Adipocyte (in vitro differentiated cells): ENCODE measurements around the gene SNAP29.

Source experiments
- DNase-seq: peaks from one replicate; pipeline ENCODE4 v3.0.0-alpha.2; 2015; ENCODE audit warnings: low read depth
- H3K27me3 ChIP-seq: replicated peaks from 2 replicates; pipeline ENCODE4 v1.7.0; 2013; ENCODE audit warnings: mild to moderate bottlenecking, low read length, moderate library complexity; ENCODE audit not compliant: control insufficient read depth, insufficient read depth
- H3K36me3 ChIP-seq: 2 replicates; pipeline ENCODE4 v1.7.0; 2013; ENCODE audit warnings: low read length, mild to moderate bottlenecking, moderate library complexity; ENCODE audit not compliant: control insufficient read depth, insufficient read depth, severe bottlenecking
- H3K4me1 ChIP-seq: 2 replicates; pipeline ENCODE4 v1.7.0; 2013; ENCODE audit warnings: mild to moderate bottlenecking, low read length, moderate library complexity; ENCODE audit not compliant: control insufficient read depth, insufficient read depth
- H3K4me3 ChIP-seq: 2 replicates; pipeline ENCODE4 v1.7.0; 2013; ENCODE audit warnings: mild to moderate bottlenecking, low read length, moderate library complexity
- H3K9ac ChIP-seq: 2 replicates; pipeline ENCODE4 v1.7.0; 2013; ENCODE audit warnings: mild to moderate bottlenecking, low read length, moderate library complexity
- H3K9me3 ChIP-seq: 2 replicates; pipeline ENCODE4 v1.7.0; 2013; ENCODE audit warnings: mild to moderate bottlenecking, low read length, moderate library complexity; ENCODE audit not compliant: control insufficient read depth

SNAP29 gene

DNA sequence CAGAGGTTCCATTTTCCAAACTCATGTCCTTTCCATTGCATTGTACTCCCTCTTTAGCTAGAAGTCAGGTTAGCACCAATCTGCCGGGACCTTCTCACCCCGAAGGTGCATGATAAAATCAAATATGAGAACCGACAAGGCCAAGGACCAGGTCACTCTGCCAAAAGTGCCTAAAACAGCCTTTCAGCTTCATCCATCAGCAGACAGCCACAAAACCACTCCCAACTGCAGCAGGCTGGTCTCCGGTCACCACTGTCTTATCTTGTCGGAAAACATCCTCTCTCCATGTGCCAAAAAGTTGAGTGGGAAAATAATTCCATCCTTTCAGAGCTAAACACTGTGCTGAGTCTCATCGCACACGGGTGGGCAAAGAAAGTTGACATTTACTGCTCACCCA, 1.6 kb upstream of the SNAP29 start:
- H3K4me1 ChIP-seq: peaks cover 33% of the 10 kb centered on the region
- no peaks in the 10 kb centered on the region for H3K27me3 ChIP-seq
- H3K9me3 ChIP-seq: no peaks in the 10 kb centered on the region
- DNase-seq: no peak
- H3K9ac ChIP-seq: peak overlapping the region; percentile 93
- H3K4me3 ChIP-seq: peak overlapping the region; percentile 96
- no peaks in the 10 kb centered on the region for H3K36me3 ChIP-seq

DNA sequence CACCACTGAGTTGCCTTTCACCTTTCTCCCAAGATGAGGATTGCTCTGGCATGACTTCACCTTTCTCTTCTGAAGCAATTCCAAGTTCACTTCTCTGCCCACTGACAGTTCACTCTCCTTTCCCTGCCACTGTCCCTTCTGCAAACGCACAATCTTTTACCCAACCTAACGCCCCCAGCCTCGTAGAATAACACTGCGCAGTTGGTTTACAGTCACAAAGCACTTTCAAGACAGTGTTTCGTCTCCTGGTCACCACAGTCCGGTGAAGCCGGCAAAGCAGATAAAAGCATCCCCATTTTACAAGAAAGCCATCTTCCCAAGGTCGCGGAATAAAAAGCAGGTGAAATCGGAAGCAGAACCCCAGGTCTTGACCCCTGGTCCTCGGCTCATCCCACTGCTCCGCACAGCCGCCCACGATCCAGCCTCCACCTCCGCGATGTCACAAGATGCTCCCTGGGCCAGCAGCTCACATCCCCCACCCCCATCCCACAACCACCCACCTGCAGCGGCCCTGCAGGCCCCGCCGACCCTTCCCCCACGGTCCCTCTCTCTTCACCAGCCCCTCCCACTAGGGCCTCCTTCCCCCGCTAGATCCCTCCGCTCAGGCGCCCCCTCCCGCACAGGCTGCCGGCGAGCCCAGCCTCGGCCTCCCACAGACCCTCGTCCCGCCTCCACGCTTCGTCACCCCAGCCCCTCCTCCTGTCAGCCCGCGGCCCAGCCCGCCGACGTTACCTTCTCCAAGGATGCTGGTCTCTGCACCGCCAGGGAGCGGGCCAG, 781 bp upstream of the SNAP29 start:
- Histone ChIP-seq H3K4me3 (peak overlapping the region; percentile 96), H3K36me3 (no peaks in the 10 kb centered on the region), H3K27me3 (no peaks in the 10 kb centered on the region), H3K4me1 (peaks cover 33% of the 10 kb centered on the region), H3K9me3 (no peaks in the 10 kb centered on the region), H3K9ac (peak overlapping the region; percentile 93)
- DNase-seq: peak; percentile 90

DNA sequence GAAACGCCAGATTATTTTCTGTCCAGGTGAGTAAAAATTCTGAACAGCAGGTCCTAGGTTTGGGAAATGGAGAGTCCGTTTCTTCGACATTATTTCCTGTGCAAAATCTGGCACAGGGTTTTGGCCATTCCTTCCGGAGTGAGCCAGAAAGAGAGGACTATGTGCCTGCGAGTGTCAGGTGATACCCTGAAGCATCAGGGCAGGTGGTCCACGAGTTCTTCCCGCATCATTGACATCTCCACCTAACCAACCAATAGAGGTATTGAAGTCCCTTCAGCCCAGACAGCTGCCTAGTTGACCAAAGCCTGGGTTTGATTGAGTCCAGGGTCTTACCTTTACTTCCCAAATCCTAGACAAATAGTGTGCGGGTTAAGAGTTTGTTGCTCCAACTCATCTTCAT, 808 bp downstream of the SNAP29 start:
- no peak for DNase-seq
- Histone ChIP-seq H3K9me3 (no peaks in the 10 kb centered on the region), H3K9ac (peak overlapping the region; percentile 93), H3K36me3 (no peaks in the 10 kb centered on the region), H3K4me1 (peaks cover 35% of the 10 kb centered on the region), H3K27me3 (no peaks in the 10 kb centered on the region), H3K4me3 (peak overlapping the region; percentile 96)

DNA sequence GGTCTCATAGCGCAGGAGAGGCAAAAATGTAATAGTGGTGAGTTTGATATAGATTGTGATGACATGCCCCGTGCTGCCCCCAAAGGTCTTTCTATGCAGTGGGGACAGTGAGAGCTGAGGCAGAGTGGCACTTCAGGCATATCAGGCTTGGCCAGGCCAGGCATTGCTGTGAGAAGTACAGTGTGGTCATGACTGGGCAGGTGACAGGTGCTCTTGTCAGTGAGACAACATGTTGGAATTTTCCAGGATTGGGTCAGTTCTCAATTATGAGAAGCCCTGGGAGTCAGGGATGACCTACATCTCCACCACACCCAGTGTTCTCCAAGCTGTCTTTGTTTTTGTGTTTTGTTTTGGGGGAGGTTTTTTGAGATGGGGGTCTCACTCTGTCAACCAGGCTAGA, 3.7 kb downstream of the SNAP29 start:
- H3K4me3 ChIP-seq: no peak overlapping the region
- H3K4me1 ChIP-seq: peaks cover 23% of the 10 kb centered on the region
- H3K27me3 ChIP-seq: no peaks in the 10 kb centered on the region
- no peak for DNase-seq
- H3K36me3 ChIP-seq: no peaks in the 10 kb centered on the region
- no peak overlapping the region for H3K9ac ChIP-seq
- no peaks in the 10 kb centered on the region for H3K9me3 ChIP-seq

DNA sequence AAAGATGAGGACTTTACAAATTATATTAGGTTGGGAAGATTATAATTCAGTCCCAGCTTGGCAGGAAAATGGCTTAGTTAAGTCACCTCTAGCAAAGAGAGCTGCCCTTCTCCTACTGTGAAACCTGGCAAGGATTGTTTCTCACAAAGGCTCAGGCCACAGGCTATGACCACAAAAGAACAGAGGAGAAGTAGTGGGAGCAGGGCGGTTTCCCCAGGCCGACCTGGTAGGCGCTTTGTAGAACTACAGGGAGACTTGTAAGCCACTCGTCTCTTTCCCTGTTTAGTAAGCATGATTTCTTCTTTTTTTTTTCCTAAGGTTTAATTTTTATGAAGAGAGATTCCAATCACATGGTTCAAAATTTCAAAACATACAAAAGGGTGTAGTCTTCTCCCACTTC, 4.6 kb downstream of the SNAP29 start:
- Histone ChIP-seq H3K4me1 (peaks cover 24% of the 10 kb centered on the region), H3K4me3 (no peak overlapping the region), H3K27me3 (no peaks in the 10 kb centered on the region), H3K9ac (no peak overlapping the region), H3K36me3 (no peaks in the 10 kb centered on the region), H3K9me3 (no peaks in the 10 kb centered on the region)
- no peak for DNase-seq

DNA sequence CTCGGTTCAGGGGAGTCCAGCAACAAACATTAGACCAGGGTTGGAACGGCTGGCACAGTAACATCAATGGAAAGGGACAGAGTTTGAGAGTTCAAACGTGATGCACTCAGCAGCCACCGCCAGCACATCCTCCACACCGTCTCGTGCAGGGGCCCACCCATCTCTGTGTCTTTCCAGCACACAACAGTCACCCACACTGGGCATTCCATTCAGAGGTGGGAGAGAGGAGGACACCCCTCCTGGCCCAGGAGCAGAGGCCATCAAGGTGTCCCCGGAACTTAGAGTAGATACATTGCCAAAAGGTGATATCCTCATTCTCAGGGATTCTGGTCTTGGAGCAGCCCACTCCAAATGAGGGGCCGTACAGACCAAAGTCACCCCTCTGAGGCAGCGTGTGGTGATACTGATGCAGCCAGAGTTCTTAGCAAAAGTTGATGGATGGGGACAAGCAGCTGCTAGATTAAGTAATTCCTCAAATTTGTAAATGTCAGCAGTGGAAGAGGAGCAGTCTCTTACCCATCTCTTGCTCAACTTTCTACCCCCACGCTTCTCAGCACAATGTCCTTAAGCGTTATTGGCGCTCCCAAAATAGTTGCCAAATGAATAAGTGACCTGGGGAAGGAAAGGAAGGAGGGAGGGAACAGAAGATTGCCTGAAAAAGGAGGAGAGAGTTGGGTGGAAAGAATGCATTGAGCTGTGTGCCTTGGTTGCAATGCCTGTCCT, 5.5 kb downstream of the SNAP29 start:
- Histone ChIP-seq H3K36me3 (no peaks in the 10 kb centered on the region), H3K27me3 (no peaks in the 10 kb centered on the region), H3K4me1 (peaks cover 23% of the 10 kb centered on the region), H3K9me3 (no peaks in the 10 kb centered on the region), H3K9ac (no peak overlapping the region), H3K4me3 (no peak overlapping the region)
- DNase-seq: no peak

DNA sequence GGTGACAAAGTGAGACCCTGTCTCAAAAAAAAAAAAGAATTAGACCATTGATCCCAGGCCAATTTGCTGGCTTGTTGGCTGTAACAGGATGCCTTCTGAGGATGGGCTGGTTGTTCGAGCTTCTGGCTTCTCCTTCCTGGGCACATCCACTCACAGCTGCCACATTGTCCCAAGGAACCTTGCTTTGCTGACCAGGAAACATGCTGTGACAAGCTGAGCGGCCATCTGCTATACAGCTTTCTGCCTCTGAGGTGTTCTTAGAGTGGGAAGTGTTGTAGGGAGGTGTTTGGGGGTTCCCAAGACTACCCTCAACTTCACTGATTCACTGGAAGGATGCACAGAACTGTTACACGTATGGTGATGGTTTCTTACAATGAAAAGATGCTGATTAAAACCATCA, 6.5 kb downstream of the SNAP29 start:
- Histone ChIP-seq H3K4me1 (peaks cover 17% of the 10 kb centered on the region), H3K9ac (no peak overlapping the region), H3K9me3 (no peaks in the 10 kb centered on the region), H3K27me3 (no peaks in the 10 kb centered on the region), H3K36me3 (peaks cover 2% of the 10 kb centered on the region), H3K4me3 (no peak overlapping the region)
- DNase-seq: no peak

DNA sequence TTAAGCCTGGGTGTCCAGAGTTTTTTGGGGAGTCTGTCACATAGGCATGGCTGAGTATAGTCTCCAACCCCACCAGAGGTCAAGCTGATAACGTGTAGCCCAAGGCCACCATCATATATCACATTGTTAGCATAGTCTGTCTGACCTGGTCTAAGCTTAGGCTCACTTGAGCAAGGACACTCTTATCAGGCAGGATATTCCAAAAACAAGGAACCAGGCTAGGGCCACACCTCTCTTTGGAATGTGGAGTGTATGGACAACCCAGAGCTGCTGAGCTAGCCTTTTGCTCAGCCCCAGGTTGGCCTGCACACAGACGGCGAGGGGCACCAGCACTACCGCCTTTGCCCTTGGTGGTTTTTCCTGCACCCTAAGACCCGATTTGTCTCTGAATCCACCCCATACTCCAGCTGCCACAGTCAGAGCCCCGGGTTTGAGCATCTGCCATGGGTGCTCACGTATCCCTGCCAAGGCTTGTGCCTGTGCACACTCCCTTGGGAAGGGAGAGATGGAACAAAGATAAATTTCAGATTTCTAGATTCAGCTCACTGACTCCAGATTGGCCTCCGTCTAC, 7.2 kb downstream of the SNAP29 start:
- no peaks in the 10 kb centered on the region for H3K9me3 ChIP-seq
- no peak overlapping the region for H3K9ac ChIP-seq
- peaks cover 9% of the 10 kb centered on the region for H3K36me3 ChIP-seq
- no peak for DNase-seq
- H3K4me1 ChIP-seq: peaks cover 17% of the 10 kb centered on the region
- no peak overlapping the region for H3K4me3 ChIP-seq
- no peaks in the 10 kb centered on the region for H3K27me3 ChIP-seq

DNA sequence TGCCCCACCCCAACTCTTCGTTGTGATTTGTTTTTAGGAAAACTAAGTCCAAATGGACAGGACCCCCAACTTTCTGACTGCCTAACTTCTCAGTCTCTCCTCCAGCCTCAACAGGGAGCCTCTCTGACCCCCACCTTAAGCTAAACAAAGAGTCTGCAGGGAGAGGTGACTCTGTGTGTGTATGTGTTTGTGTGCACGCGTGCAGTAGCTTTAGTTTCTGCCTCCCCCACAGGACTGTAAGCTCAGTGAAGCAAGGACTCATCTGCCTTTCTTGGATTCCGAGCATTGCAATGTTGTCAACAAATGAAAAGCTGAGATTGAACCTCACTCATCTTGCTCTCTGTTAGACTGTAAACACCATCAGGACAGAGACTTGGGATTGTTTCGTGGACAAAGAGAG, 7.9 kb downstream of the SNAP29 start:
- DNase-seq: no peak
- Histone ChIP-seq H3K9me3 (no peaks in the 10 kb centered on the region), H3K27me3 (no peaks in the 10 kb centered on the region), H3K4me1 (peaks cover 17% of the 10 kb centered on the region), H3K4me3 (no peak overlapping the region), H3K36me3 (peaks cover 12% of the 10 kb centered on the region), H3K9ac (peak overlapping the region; percentile 13)

DNA sequence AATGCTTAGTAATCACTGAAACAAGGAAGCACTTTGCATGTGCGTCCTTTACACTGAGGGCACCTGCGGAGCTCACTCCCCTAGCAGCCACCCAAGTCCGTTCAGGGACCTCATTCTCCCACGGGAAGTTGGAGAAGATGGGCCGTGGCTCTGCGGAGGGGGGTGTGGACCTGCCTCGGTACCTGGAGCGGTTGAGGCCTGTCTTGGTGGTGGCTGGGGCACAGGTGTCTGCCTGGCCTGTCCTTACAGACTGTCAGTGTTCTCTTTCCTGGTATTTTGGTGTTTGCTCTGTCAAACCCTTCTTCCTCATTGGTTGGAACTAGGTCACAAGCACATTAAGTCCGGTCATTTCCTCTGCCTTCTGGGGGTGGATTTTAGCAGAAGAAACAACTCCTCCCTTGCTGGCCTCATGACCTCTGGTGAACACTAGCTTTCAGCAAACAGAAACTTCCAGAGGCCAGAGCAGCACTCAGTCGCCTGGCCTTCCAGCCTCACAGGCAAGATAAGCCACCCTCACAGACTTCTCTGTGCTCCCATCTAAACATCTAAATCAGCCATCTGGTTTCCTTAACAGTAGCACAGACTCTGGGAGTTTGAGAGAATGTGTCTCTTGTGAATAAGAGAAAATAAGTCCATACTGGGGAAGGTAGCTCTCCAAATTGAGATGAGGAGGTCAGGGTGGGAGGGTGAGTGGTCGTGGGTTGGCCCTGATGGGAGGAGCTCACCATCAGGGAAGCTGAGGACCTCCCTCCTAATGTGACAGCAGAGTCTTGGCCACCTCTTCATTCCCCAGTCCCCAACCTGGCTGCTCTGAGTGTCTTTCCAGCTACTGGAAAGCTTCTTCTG, 8.6 kb downstream of the SNAP29 start:
- H3K4me1 ChIP-seq: peaks cover 17% of the 10 kb centered on the region
- H3K27me3 ChIP-seq: no peaks in the 10 kb centered on the region
- H3K36me3 ChIP-seq: peaks cover 12% of the 10 kb centered on the region
- DNase-seq: no peak
- no peak overlapping the region for H3K4me3 ChIP-seq
- no peaks in the 10 kb centered on the region for H3K9me3 ChIP-seq
- peak overlapping the region; percentile 53 for H3K9ac ChIP-seq
